GM10248 (cell line): ENCODE measurements around the gene ADAMTS15.

Experiments used
- CTCF ChIA-PET: fragments of 300-600 bp; sonication (Branson Sonifier 250); formaldehyde crosslinking; extraction: SDS; loops from one replicate; lab custom pipeline; 2021; ENCODE audit warnings: antibody characterized with exemption; lab: Yijun Ruan, JAX
- POLR2A ChIA-PET: fragments of 350-650 bp; sonication (Branson Sonifier 250); formaldehyde crosslinking; extraction: SDS; loops from one replicate; lab custom pipeline; 2020; ENCODE audit warnings: antibody characterized with exemption; lab: Yijun Ruan, JAX
- DNase-seq: peaks from one replicate; pipeline ENCODE4 v3.0.0; 2012; ENCODE audit errors: extremely low spot score
- CTCF ChIP-seq: IDR thresholded peaks from 2 replicates; pipeline ENCODE4 v1.5.1; 2012; ENCODE audit warnings: mild to moderate bottlenecking, low read depth; ENCODE audit errors: extremely low read depth, missing control alignments, control extremely low read depth

Gene ADAMTS15

GRCh38 chr11:130416906-130417305 lies 31.5 kb upstream of the ADAMTS15 start:
- CTCF ChIA-PET, result interaction anchor here (0.9 to 3.2 kb wide), 5 partner anchors 10 to 446 kb away, joined by 3 to 13 read pairs (median 3); no protein-coding TSS in a partner anchor
- no peak for TF ChIP-seq CTCF
- DNase-seq, result no peak

GRCh38 chr11:130418210-130418609 lies 30.2 kb upstream of the ADAMTS15 start:
- ChIA-PET CTCF (interaction anchor here (1.7 to 3.2 kb wide), 2 partner anchors 13 to 444 kb away, joined by 5 to 13 read pairs; no protein-coding TSS in a partner anchor), POLR2A (interaction anchor here (0.6 kb wide), 1 partner anchor 472 kb away, joined by 3 read pairs; no protein-coding TSS in a partner anchor)
- no peak for TF ChIP-seq CTCF
- DNase-seq, result no peak

More at GRCh38 chr11:130416906-130417305, 31.5 kb upstream of the ADAMTS15 start:
- POLR2A ChIA-PET, result no interaction called here

- no peak for DNase-seq
- TF ChIP-seq CTCF, result no peak
These were observed 29.7 kb upstream of the ADAMTS15 start for GRCh38 chr11:130418756-130419155.

GRCh38 chr11:130420478-130421198 lies 27.8 kb upstream of the ADAMTS15 start:
- CTCF ChIA-PET, result interaction anchor here (1.2 to 1.7 kb wide), 2 partner anchors 13 to 14 kb away, joined by 4 to 5 read pairs; no protein-coding TSS in a partner anchor
- POLR2A ChIA-PET, result no interaction called here
- no peak for DNase-seq
- no peak for TF ChIP-seq CTCF

More at GRCh38 chr11:130418756-130419155, 29.7 kb upstream of the ADAMTS15 start:
- POLR2A ChIA-PET, result interaction anchor here (0.6 kb wide), 1 partner anchor 472 kb away, joined by 3 read pairs; no protein-coding TSS in a partner anchor
- CTCF ChIA-PET, result interaction anchor here (1.7 to 3.2 kb wide), 2 partner anchors 13 to 444 kb away, joined by 5 to 13 read pairs; no protein-coding TSS in a partner anchor

- no peak for DNase-seq
- CTCF ChIA-PET, result interaction anchor here (1.2 to 1.7 kb wide), 2 partner anchors 12 to 14 kb away, joined by 4 to 5 read pairs; no protein-coding TSS in a partner anchor
- no peak for TF ChIP-seq CTCF
- POLR2A ChIA-PET, result no interaction called here
These were observed 27.3 kb upstream of the ADAMTS15 start for GRCh38 chr11:130421199-130421585.

GRCh38 chr11:130421697-130422096 lies 26.7 kb upstream of the ADAMTS15 start:
- POLR2A ChIA-PET, result no interaction called here
- no peak for TF ChIP-seq CTCF
- no peak for DNase-seq
- CTCF ChIA-PET, result interaction anchor here (1.2 to 1.7 kb wide), 3 partner anchors 11 to 440 kb away, joined by 3 to 5 read pairs (median 4); no protein-coding TSS in a partner anchor
